Measurements from ENCODE around the gene LSP1. TPM values are rescaled to one million over a fixed set of nuclear protein-coding genes. Genes with fewer than 3 reads are reported as not detected.
"Not testable (repeated sequence)": the region's sequence is repeated elsewhere in the genome, so short reads cannot be mapped to it uniquely, and the experiment has no call there.

Gene LSP1, protein sequence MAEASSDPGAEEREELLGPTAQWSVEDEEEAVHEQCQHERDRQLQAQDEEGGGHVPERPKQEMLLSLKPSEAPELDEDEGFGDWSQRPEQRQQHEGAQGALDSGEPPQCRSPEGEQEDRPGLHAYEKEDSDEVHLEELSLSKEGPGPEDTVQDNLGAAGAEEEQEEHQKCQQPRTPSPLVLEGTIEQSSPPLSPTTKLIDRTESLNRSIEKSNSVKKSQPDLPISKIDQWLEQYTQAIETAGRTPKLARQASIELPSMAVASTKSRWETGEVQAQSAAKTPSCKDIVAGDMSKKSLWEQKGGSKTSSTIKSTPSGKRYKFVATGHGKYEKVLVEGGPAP
- total RNA-seq: 100 to 1,000 TPM; 668 to 687 TPM

GRCh38 chr11:1852877-1853276 is at the start of gene LSP1:
LSP1 (plus strand) TSS chr11:1853084; CDS start chr11:1853145, 61 bp downstream.
- Mint-ChIP-seq H3K27me3 (no peaks in the 10 kb centered on the region), H3K27ac (peak within 1 kb of the TSS; percentile 96), H3K4me3 (peak within 1 kb of the TSS; percentile 99), H3K9me3 (no peaks in the 10 kb centered on the region), H3K36me3 (ENCODE audit: low read depth) (peaks cover 24% of the 10 kb centered on the region), H3K4me1 (peaks cover 61% of the 10 kb centered on the region)
- ChIA-PET POLR2A (interaction anchor here (1.1 kb wide), 1 partner anchor 30 kb away, joined by 3 read pairs; no protein-coding TSS in a partner anchor), CTCF (interaction anchor here (0.7 to 2.2 kb wide), 6 partner anchors 13 to 29 kb away, joined by 3 to 12 read pairs (median 4); no protein-coding TSS in a partner anchor)
- peak; percentile 92 for DNase-seq

DNA sequence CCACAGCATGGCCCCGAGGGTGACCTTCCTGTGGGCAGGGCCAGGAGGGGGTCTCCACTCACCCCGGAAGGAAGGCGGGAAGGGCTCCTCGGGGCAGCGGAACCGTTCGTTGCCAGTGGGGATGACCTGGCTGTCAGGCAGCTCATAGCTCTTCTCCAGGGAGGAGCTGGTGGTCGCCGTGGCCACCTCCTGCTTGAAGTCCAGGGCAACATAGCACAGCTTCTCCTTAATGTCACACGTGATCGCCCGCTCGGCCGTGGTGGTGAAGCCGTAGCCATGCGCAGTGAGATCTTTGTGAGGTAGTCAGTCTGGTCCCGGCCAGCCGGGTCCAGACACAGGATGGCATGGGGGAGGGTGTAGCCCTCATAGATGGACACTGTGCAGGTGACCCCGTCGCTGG is 49.6 kb upstream of the LSP1 start:
- POLR2A ChIA-PET: no interaction called here
- H3K4me1 Mint-ChIP-seq: no peaks in the 10 kb centered on the region
- peaks cover 10% of the 10 kb centered on the region for H3K27me3 Mint-ChIP-seq
- no peak overlapping the region for H3K27ac Mint-ChIP-seq
- no peaks in the 10 kb centered on the region for H3K9me3 Mint-ChIP-seq
- H3K4me3 Mint-ChIP-seq: no peak overlapping the region
- CTCF ChIA-PET: interaction anchor here (0.6 kb wide), 1 partner anchor 131 kb away, joined by 3 read pairs; no protein-coding TSS in a partner anchor
- H3K36me3 Mint-ChIP-seq (ENCODE audit: low read depth): no peaks in the 10 kb centered on the region
- DNase-seq: no peak

DNA sequence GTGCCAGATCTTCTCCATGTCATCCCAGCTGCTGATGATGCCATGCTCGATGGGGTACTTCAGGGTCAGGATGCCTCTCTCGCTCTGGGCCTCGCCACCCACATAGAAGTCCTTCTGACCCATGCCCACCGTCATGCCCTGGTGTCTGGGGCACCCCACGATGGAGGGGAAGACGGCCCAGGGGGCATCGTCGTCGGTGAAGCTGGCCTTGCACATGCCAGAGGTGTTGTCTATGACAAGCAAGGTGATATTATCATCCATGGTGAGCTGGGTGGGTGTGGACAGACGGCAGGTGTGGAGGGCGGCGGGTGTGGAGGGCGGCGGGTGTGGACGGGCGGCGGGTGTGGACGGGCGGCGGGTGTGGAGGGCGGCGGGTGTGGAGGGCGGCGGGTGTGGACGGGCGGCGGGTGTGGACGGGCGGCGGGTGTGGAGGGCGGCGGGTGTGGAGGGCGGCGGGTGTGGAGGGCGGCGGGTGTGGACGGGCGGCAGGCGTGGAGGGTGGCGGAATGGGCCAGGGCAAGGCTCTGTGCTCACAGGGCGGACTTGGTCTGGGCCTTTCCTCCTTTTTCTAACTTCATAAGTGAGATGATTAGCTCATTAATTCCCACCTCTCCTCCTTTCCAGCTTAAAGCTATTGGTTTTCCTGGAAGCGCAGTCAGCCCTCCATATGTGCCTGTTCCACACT is 48.9 kb upstream of the LSP1 start:
- H3K36me3 Mint-ChIP-seq (ENCODE audit: low read depth); POLR2A ChIA-PET; H3K27ac Mint-ChIP-seq; DNase-seq; H3K4me1 Mint-ChIP-seq; H3K9me3 Mint-ChIP-seq; H3K4me3 Mint-ChIP-seq: not testable (repeated sequence)
- H3K27me3 Mint-ChIP-seq: peaks cover 10% of the 10 kb centered on the region
- CTCF ChIA-PET: interaction anchor here (0.6 to 1.0 kb wide), 2 partner anchors 110 to 652 kb away, joined by 3 to 4 read pairs; no protein-coding TSS in a partner anchor

DNA sequence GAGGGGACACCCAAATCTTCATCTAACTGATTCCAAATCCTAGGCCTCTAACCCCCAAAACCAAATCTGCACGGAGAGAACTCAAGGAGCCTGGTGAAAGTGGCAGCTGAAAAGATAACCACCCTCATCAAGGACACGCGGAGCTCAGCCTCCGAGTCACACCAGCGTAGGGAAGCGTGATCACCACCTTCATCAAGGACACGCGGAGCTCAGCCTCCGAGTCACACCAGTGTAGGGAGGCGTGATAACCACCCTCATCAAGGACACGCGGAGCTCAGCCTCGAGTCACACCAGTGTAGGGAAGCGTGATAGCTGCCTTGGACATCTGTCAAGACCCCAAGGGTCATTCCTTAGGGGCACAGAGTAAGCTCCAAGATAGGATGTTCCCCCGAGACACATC is 47.4 kb upstream of the LSP1 start:
- no peaks in the 10 kb centered on the region for H3K4me1 Mint-ChIP-seq
- CTCF ChIA-PET: interaction anchor here (0.6 to 1.5 kb wide), 7 partner anchors 9 to 112 kb away, joined by 3 to 5 read pairs (median 3); no protein-coding TSS in a partner anchor
- no peak overlapping the region for H3K4me3 Mint-ChIP-seq
- H3K9me3 Mint-ChIP-seq: no peaks in the 10 kb centered on the region
- no peak overlapping the region for H3K27ac Mint-ChIP-seq
- DNase-seq: no peak
- POLR2A ChIA-PET: no interaction called here
- H3K36me3 Mint-ChIP-seq (ENCODE audit: low read depth): no peaks in the 10 kb centered on the region
- peaks cover 13% of the 10 kb centered on the region for H3K27me3 Mint-ChIP-seq

DNA sequence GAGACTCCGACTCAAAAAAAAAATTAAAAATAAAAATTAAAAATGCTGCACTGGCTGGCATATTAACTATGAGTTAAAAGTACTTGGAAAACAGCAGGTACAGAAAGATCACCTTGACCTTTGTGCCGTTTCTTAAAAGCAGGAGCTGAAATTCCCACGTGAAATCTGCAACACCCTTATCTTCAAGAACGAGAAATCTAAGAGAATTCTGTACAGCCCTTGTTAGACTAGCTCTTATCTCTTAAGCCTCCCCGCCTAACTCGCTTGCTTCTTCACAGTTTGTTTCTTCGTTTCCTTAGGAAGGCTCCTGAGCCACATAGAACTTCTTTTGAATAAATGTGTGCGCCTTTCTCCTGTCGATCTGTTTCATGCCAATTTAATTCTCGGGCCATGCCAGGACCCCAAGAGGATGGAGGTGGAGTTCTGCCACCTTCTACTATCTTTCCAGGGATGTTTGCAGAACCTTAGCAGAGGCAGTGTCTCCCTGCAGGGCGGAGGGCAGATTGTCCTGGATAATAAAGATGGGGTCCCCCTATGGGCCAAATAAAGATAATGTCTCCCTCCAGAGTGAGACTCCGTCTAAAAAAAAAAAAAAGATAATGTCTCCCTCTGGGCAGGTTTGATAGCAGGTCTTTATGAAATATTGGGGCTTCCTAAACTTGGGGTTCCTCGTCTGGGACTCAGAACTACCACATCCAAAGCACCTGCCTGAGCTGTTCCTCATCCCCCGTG is 45.5 kb upstream of the LSP1 start:
- Mint-ChIP-seq H3K36me3 (ENCODE audit: low read depth) (no peaks in the 10 kb centered on the region), H3K27ac (no peak overlapping the region), H3K27me3 (peaks cover 14% of the 10 kb centered on the region), H3K4me1 (no peaks in the 10 kb centered on the region), H3K9me3 (no peaks in the 10 kb centered on the region), H3K4me3 (no peak overlapping the region)
- CTCF ChIA-PET: interaction anchor here (1.1 to 1.5 kb wide), 2 partner anchors 22 to 101 kb away, joined by 3 to 5 read pairs; no protein-coding TSS in a partner anchor
- POLR2A ChIA-PET: no interaction called here
- no peak for DNase-seq

DNA sequence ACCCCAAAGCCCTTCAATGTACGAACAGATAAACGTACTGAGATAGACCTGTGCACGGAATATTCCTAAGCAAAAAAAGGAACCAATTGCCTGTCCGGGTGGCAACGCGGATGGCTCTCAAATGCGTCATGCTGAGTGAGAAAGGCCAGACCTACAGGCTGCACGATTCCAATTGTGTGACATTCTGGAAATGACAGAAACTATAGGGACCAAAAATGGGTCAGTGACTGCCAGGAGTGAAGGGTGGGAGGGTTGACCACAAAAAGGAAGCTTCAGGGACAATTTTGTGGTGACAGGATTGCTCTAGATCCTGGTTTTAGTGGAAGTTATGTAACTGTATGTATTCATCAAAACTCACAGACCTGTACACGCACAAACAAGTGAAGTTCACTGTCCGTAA is 42.1 kb upstream of the LSP1 start:
- no peak overlapping the region for H3K4me3 Mint-ChIP-seq
- no peak for DNase-seq
- no peaks in the 10 kb centered on the region for H3K9me3 Mint-ChIP-seq

DNA sequence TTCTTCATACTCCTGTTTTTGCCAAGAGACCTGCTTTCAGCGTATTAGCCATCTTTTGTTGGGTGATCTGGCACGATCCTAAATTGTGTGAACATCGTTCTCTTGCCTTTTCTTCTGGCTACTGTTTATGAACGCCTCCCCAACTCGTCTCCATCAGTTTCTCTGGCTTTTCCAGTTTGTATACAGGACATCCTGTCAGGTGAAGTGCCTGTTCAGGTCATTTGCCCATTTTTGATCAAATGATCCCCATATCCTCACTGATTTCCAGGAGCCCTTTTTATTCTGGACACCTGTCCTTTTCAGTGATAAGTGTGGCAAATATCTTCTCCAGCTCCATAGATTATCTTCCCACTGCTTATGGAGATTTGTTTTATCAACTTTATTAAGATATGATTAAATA is 40.6 kb upstream of the LSP1 start:
- H3K27ac Mint-ChIP-seq: no peak overlapping the region
- ChIA-PET CTCF (no interaction called here), POLR2A (no interaction called here)
- no peak for DNase-seq
- H3K36me3 Mint-ChIP-seq (ENCODE audit: low read depth): no peaks in the 10 kb centered on the region
- H3K27me3 Mint-ChIP-seq: peaks cover 14% of the 10 kb centered on the region
- no peaks in the 10 kb centered on the region for H3K4me1 Mint-ChIP-seq
- H3K4me3 Mint-ChIP-seq: no peak overlapping the region
- H3K9me3 Mint-ChIP-seq: no peaks in the 10 kb centered on the region

More for the DNA sequence above, 42.1 kb upstream of the LSP1 start:
- Mint-ChIP-seq H3K27ac (no peak overlapping the region), H3K4me1 (no peaks in the 10 kb centered on the region), H3K27me3 (peaks cover 14% of the 10 kb centered on the region), H3K36me3 (ENCODE audit: low read depth) (no peaks in the 10 kb centered on the region)
- POLR2A ChIA-PET: no interaction called here
- CTCF ChIA-PET: interaction anchor here (0.6 kb wide), 1 partner anchor 190 kb away, joined by 3 read pairs; no protein-coding TSS in a partner anchor

DNA sequence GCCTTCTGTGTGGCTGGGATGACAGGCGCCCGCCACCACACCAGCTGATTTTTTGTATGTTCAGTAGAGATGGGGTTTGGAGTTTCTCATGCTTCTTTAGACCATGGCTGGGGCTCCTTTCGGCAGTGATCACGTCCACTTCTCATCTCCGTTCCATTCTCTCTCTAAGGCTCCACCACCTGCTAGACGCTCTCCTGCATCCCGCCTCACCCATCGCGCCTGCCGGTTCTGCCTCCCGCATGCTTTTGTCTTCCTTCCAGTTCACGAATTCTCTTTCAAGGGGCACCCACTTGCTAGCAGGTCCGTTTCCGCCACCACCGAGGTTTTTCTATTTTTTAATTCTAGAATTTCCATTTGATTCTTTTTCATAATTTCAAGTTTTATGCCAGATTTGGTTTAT is 40.1 kb upstream of the LSP1 start:
- Mint-ChIP-seq H3K9me3 (no peaks in the 10 kb centered on the region), H3K27me3 (peaks cover 13% of the 10 kb centered on the region), H3K36me3 (ENCODE audit: low read depth) (no peaks in the 10 kb centered on the region), H3K27ac (no peak overlapping the region), H3K4me1 (no peaks in the 10 kb centered on the region), H3K4me3 (no peak overlapping the region)
- DNase-seq: no peak
- CTCF ChIA-PET: no interaction called here
- POLR2A ChIA-PET: interaction anchor here (0.6 kb wide), 1 partner anchor 180 kb away, joined by 3 read pairs; no protein-coding TSS in a partner anchor

DNA sequence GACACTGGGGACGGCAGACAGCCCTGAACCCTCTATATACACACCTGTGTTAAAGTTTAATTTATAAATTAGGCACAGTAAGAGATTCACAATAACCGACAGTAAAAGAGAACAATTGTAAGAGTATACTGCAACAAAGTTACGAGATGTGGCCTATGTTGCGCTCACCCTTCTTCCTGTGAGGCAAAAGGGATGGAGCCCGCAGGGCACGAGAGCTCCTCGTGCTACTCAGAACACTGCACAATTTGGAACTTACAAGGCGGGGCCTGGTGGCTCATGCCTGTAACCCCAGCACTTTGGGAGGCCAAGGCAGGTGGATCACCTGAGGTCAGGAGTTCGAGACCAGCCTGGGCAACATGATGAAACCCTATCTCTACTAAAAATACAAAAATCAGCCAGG is 39.5 kb upstream of the LSP1 start:
- H3K27me3 Mint-ChIP-seq; DNase-seq; CTCF ChIA-PET; H3K4me3 Mint-ChIP-seq; H3K36me3 Mint-ChIP-seq (ENCODE audit: low read depth); H3K27ac Mint-ChIP-seq; H3K4me1 Mint-ChIP-seq; H3K9me3 Mint-ChIP-seq: not testable (repeated sequence)
- POLR2A ChIA-PET: interaction anchor here (0.6 kb wide), 1 partner anchor 181 kb away, joined by 3 read pairs; no protein-coding TSS in a partner anchor

GRCh38 chr11:1814691-1815090 is 38.2 kb upstream of the LSP1 start:
- DNase-seq: no peak
- H3K4me1 Mint-ChIP-seq: no peaks in the 10 kb centered on the region

GRCh38 chr11:1815311-1815710 is 37.6 kb upstream of the LSP1 start:
- CTCF ChIA-PET: interaction anchor here (0.6 to 1.2 kb wide), 3 partner anchors 35 to 783 kb away, joined by 3 to 4 read pairs (median 3); no protein-coding TSS in a partner anchor
- POLR2A ChIA-PET: no interaction called here
- no peaks in the 10 kb centered on the region for H3K36me3 Mint-ChIP-seq (ENCODE audit: low read depth)
- peaks cover 7% of the 10 kb centered on the region for H3K9me3 Mint-ChIP-seq
- DNase-seq: no peak
- H3K4me3 Mint-ChIP-seq: no peak overlapping the region
- no peaks in the 10 kb centered on the region for H3K4me1 Mint-ChIP-seq
- H3K27ac Mint-ChIP-seq: no peak overlapping the region
- H3K27me3 Mint-ChIP-seq: peaks cover 6% of the 10 kb centered on the region

More at GRCh38 chr11:1814691-1815090, 38.2 kb upstream of the LSP1 start:
- CTCF ChIA-PET: interaction anchor here (0.8 to 1.2 kb wide), 2 partner anchors 121 to 136 kb away, joined by 3 to 4 read pairs; no protein-coding TSS in a partner anchor
- no peak overlapping the region for H3K27ac Mint-ChIP-seq
- peaks cover 6% of the 10 kb centered on the region for H3K9me3 Mint-ChIP-seq
- no peaks in the 10 kb centered on the region for H3K36me3 Mint-ChIP-seq (ENCODE audit: low read depth)
- POLR2A ChIA-PET: no interaction called here
- H3K4me3 Mint-ChIP-seq: no peak overlapping the region
- H3K27me3 Mint-ChIP-seq: peaks cover 7% of the 10 kb centered on the region

DNA sequence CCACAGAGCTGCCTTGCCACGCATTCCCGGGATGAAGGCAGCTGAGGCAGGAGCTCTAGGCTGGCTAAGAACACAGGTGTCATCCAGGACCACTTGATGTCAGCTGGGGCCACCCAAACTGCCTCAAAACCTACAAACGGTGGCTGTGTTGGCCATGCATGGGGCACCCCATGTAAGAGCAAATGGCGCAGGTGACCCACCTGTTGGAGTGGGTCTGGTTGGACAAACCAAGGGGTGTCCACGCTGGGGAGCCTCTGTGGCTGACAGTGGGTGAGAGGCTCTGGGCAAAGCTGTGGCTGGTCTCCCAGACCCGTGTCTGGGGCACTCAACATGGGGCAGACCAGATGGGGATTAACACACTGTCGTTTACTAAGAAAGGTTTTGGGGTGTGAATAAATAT is 37.1 kb upstream of the LSP1 start:
- ChIA-PET CTCF (interaction anchor here (0.6 to 0.7 kb wide), 2 partner anchors 35 to 783 kb away, joined by 3 read pairs; no protein-coding TSS in a partner anchor), POLR2A (no interaction called here)
- DNase-seq: no peak
- Mint-ChIP-seq H3K27me3 (peaks cover 6% of the 10 kb centered on the region), H3K4me3 (no peak overlapping the region), H3K4me1 (no peaks in the 10 kb centered on the region), H3K27ac (no peak overlapping the region), H3K9me3 (peaks cover 7% of the 10 kb centered on the region), H3K36me3 (ENCODE audit: low read depth) (no peaks in the 10 kb centered on the region)

All from activated CD4-positive, alpha-beta T cell treated with anti-CD3 and anti-CD28 coated beads, Interleukin-2, amount 10 ng/mL, durations not matched to agents 7 days and 5 days (primary cell).